Stromal cell of bone marrow (primary cell): ENCODE measurements around the gene MTCL3.
"Not testable (repeated sequence)": the region's sequence is repeated elsewhere in the genome, so short reads cannot be mapped to it uniquely, and the experiment has no call there.

Source experiments
- DNase-seq: peaks from one replicate; pipeline ENCODE4 v3.0.0-alpha.2; 2012; ENCODE audit warnings: low read depth

Gene MTCL3

GRCh38 chr6:127428562-127428961 lies 90.6 kb downstream of the MTCL3 start:
- DNase-seq = not testable (repeated sequence)

GRCh38 chr6:127423921-127424320 lies 95.2 kb downstream of the MTCL3 start:
- no peak for DNase-seq
